NCI-H146 treated with DMSO at 0.1 percent for 48 hours (cell line): ENCODE data around the gene ANTKMT.
A peak's percentile ranks its signal among the peaks of the same experiment; 100 is the strongest.

Source experiments
- DNase-seq: peaks from one replicate; lab custom pipeline; 2025; ENCODE audit not compliant: unreplicated experiment; lab: John Stamatoyannopoulos, UW

Gene ANTKMT

DNA sequence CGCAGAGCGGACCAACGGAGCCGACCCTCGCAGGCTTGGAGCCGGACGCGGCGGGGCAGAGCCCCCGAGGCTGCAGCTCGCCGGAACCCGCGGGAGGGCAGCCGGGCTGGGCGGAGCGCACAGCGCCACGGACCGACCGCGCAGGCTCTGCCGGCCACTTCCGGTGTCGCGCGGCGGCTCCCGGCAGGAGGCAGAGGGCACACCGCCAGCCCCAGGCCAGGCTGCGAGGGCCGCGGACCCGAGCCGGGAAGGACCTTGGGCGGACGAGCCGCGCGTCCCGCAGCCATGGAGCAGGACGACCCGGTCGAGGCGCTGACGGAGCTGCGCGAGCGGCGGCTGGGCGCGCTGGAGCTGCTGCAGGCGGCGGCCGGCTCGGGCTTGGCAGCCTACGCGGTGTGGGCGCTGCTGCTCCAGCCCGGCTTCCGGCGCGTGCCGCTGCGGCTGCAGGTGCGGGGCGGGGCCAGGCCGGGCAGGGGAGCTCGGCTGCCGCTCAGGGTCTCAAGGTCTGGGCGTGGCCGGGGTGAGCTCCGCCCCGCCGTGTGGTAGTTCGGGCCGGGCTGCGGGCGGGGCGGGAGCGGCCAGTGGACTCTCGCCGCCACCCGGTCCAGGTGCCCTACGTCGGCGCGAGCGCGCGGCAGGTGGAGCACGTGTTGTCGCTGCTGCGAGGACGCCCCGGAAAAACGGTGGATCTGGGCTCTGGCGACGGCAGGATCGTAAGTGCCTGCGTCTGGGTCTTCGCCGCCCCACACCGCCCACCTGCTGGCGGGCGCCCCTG lies at the start of gene ANTKMT:
ANTKMT (plus strand) TSS at position 157 of the 775 bp plus-strand sequence; CDS start at position 286, 129 bp downstream.
- DNase-seq: peak; percentile 71

DNA sequence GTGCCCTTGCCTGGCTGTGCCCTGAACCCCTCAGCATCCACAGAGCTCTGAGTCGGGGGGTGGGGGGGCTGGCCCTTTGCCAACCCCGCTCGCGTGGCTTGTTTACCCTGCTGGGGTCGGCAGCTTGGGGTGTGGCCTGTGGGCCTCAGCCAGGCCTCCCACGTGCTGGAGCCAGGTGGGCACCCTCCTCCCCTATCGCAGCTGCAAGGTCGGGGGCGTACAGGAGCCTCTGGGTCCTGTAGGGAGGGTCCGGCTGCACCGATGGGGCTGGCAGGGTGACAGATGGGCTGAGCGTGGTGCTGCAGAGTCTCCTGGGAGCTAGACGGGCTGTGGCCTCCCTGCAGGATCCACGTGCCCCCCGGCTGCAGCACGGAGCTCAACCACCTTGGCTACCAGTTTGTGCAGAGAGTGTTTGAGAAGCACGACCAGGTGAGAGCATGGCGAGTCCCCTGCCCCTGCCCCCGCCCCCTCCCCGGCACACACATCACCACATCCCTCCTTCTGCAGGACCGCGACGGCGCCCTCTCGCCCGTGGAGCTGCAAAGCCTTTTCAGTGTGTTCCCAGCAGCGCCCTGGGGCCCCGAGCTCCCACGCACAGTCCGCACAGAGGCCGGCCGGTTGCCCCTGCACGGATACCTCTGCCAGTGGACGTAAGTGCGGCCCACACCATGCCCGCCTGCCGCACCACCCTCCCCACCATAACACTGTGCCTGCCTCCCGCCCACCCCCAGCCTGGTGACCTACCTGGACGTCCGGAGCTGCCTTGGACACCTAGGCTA lies 49.4 kb upstream of the ANTKMT start:
- no peak for DNase-seq

DNA sequence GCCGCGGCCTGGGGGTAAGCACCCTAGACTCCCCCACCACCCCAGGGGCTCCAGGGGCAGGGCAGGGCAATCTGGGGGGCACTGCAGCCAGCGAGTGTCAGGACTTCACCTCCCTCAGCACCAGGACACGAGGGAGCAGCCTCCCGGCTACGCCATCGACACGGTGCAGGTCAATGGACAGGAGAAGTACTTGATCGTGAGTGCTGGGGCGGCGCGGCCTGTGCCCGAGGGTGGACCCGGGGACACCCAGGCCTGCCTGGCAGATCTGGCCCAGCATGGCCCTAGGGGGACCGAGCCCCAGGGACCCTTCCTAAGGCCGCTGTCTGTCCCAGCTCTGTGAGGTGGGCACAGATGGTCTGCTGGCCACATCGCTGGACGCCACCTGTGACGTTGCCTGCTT lies 48.6 kb upstream of the ANTKMT start:
- no peak for DNase-seq

DNA sequence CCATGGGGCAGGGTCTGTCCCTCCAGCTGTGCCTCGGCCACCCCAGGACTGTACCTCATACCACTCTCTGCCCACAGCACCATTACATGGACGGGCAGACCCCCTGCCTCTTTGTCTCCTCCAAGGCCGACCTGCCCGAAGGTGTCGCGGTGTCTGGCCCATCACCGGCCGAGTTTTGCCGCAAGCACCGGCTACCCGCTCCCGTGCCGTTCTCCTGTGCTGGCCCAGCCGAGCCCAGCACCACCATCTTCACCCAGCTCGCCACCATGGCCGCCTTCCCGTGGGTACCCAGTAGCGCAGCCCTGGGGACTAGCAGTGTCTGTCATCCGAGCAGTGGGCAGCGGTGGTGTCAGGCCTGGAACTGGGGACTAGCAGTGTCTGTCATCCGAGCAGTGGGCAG lies 48.1 kb upstream of the ANTKMT start:
- no peak for DNase-seq

GRCh38 chr16:673399-673991 lies 47.5 kb upstream of the ANTKMT start:
- no peak for DNase-seq

DNA sequence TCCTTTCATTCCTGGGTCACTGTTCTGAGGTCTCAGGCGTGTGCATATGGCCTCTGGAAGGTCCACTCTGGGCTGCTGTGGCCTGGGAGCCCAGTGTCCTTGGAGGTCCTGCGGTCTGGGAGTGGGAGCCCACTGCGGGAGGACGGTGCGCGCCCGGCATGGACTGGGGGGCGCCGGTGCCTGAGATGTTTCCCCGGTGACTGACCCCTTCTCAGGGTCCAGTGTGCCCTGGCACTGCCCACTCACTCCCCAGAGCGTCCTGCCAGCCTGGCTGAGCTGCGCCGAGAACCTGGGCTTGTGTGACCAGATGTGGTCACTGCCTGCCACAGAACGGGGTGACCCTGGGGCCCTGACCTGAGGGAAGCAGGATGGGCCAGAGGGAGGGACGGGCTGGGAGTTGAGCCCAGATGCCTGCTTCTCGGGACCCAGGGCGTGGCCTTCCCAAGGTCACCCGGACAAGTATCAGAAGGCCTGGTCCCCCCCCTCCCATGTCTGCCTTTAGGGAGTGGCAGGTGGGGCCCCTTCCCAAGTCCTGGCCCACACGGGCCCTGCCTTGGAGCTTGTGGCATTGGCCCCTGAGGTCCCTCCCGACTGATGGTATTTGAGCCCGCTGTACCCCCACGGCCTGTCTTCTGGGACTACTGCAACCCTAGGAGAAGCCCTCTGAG lies 46.6 kb upstream of the ANTKMT start:
- DNase-seq: no peak

- DNase-seq: no peak
Measured at GRCh38 chr16:674968-675883, 45.7 kb upstream of the ANTKMT start, which contains the start of gene RHBDL1. TSS of gene RHBDL1 (plus strand) at chr16:675671. CDS start at chr16:675791, 120 bp downstream.

DNA sequence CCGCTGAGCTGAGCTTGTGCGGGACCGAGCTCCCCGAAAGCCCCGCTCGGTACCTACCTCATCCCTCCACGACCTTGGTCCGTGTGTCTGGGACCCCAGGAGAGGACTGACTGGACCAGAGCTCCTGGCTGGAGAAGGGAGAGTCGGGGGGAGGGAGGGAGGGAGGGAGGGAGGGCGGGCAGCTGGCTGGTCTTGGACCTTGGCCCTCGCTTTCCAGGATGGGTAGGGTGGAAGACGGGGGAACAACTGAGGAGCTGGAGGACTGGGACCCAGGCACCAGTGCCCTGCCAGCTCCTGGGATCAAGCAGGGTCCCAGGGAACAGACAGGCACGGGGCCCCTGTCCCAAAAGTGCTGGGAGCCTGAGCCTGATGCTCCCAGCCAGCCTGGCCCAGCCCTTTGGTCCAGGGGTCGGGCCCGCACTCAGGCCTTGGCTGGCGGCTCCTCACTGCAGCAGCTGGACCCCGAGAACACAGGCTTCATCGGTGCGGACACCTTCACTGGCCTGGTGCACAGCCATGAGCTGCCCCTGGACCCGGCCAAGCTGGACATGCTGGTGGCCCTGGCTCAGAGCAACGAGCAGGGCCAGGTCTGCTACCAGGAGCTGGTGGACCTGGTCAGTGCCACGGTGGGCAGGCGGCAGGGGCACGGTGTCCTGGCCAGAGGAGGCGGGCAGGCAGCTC lies 44.9 kb upstream of the ANTKMT start:
- no peak for DNase-seq

GRCh38 chr16:676565-676902 lies 44.4 kb upstream of the ANTKMT start:
- DNase-seq: no peak

- DNase-seq: peak; percentile 78
Measured at GRCh38 chr16:676913-677312, 44.0 kb upstream of the ANTKMT start.

- DNase-seq: peak; percentile 83
Measured at GRCh38 chr16:677316-678190, 43.4 kb upstream of the ANTKMT start.

GRCh38 chr16:678209-678857 lies 42.6 kb upstream of the ANTKMT start:
- no peak for DNase-seq

GRCh38 chr16:678858-679813 lies 41.8 kb upstream of the ANTKMT start:
- DNase-seq: peak; percentile 71

DNA sequence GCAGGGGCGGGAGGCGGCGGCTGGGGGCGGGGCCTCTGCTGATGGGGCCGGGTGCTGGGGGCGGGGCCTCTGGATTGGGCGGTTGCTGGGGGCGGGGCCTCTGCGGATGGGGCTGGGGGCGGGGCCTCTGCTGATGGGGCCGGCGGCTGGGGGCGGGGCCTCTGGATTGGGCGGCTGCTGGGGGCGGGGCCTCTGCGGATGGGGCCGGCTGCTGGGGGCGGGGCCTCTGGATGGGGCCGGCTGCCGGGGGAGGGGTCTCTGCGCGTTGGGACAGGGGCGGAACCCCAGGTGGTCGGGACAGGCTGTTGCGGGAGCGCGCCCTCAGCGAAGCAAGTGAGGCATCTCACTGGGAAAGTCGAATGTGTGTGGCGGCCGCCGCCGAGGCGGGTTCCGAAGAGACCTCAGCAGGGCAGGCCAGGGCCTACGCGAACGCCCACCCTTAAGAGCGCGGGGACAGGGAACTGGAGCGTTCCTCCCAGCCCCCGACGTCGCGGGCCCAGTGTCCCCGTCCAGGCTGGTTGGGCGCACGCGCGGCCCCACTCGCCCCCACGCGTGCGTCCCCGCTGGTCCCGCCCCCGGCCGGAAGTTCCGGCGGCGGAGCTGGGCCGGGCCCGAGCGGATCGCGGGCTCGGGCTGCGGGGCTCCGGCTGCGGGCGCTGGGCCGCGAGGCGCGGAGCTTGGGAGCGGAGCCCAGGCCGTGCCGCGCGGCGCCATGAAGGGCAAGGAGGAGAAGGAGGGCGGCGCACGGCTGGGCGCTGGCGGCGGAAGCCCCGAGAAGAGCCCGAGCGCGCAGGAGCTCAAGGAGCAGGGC lies 40.9 kb upstream of the ANTKMT start, which contains the start of gene STUB1:
STUB1 (plus strand) TSS at position 597 of the 811 bp plus-strand sequence; CDS start at position 713, 116 bp downstream.
- peak; percentile 58 for DNase-seq

- no peak for DNase-seq
Measured at GRCh38 chr16:680625-680945, 40.4 kb upstream of the ANTKMT start.
